Dermis blood vessel endothelial cell (primary cell): Measurements from ENCODE around the gene RTN4RL1. TPM values are rescaled to one million over a fixed set of nuclear protein-coding genes. Genes with fewer than 3 reads are reported as not detected.

Experiments
- DNase-seq: peaks from one replicate; pipeline ENCODE4 v3.0.0; 2010
- total RNA-seq: library from RNA; depleted of rRNA; stranded (reverse); fragments of >200 nt; gene quantifications from 2 replicates; pipeline ENCODE4 v1.2.3, GENCODE V29; 2014

The RTN4RL1 gene
- total RNA-seq, 1 donor from 2014 or later: 0.51 TPM

GRCh38 chr17:1946021-1946932 lies 78.9 kb downstream of the RTN4RL1 start:
- no peak for DNase-seq

- DNase-seq: no peak
Measured at GRCh38 chr17:1945621-1946020, 79.5 kb downstream of the RTN4RL1 start.

DNA sequence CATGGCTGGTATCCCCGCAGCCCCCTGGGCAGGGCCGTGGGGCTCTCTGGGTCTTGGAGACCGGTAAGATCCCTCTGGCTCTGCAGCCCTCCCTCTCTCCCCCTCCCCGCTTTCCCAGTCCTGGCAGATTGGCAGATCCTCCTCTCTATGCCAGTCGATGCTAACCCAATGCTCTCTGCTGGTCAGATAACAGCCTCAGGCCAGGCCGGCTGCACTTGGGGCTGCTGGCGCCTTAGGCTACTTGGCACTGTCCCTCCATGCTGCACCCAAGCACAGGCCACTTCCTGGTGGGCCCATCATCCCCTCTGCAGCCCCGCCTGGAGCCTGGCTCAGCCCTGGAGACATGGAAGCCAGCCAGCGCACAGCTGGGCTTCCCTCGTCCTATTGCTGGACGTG lies 81.7 kb downstream of the RTN4RL1 start:
- no peak for DNase-seq

GRCh38 chr17:1942666-1943435 lies 82.3 kb downstream of the RTN4RL1 start:
- DNase-seq: no peak

- DNase-seq: no peak
Measured at GRCh38 chr17:1942066-1942365, 83.1 kb downstream of the RTN4RL1 start.

DNA sequence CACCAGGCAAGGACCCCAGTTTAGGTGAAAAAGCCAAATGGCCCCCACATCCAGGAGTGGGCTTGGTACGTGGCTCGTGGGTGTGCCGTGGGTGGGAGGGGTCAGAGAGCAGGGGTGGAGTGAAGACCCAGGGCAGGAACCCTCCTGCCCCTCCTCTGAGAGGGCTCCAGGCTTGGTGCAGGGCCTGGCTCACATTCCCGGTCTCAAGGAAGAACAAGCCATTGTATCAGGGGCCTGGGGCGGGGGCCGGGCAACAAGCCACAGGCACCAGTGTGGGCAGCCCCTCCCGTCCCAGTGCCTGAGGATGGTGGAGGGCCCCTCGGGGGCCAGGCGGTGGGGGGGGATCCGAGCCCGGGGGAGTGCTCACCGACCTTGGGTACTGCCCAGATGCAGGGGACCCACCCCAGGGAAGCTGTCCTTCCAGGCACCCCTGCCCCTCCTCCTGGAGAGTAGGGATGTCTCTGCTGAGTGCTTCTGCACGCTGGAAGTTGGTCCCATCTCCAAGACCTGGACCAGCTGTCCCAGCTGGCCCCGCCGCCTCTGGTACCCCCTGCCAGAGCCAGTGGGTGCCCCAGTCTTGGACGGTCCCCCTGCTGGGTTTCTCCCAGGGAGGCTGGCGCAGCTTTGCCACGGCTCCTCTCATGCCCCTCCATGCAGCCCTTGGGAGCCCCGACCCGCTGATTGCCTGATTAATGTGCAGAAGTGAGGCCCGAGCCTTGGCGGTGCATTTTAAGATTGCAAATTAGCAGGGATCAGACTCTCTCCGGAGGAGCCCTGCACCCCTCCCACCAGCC lies 83.7 kb downstream of the RTN4RL1 start:
- no peak for DNase-seq

DNA sequence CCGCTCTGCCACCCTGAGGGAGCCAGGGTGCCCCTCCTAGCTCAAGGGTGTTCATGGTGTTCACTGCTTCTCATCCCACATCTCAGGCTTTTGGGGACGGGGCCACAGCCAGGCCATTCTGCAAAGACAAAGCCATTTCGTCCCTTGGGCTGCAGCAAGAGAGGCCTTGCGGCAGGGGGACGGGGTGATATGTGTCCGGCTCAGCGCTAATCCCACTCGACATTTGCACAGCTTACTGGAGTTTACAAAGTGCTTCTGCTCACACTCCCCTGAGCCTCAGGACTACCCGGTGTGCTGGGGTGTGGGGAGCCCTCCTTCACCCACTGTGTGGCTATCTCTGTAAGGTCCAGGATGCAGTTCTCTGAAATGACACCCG lies 84.3 kb downstream of the RTN4RL1 start:
- DNase-seq: no peak

- DNase-seq: no peak
Measured at GRCh38 chr17:1939981-1940809, 84.9 kb downstream of the RTN4RL1 start.

DNA sequence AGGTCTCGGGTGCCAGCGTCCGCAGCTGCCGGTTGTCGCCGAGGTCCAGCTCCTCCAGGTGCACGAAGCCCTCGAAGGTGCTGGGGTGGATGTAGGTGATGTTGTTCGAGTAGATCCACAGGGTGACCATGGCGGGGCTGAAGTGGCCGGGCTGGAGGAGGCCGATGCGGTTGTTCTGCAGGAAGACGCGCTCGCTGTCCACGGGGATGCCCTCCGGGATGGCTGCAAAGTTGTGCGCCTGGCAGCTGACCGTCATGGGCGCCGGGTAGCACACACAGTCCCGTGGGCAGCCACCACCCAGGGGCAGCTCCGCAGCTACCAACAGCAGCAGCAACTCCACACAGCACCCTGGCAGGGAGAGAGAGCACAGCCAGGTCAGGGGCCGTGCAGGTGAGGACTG lies 87.7 kb downstream of the RTN4RL1 start:
- no peak for DNase-seq

DNA sequence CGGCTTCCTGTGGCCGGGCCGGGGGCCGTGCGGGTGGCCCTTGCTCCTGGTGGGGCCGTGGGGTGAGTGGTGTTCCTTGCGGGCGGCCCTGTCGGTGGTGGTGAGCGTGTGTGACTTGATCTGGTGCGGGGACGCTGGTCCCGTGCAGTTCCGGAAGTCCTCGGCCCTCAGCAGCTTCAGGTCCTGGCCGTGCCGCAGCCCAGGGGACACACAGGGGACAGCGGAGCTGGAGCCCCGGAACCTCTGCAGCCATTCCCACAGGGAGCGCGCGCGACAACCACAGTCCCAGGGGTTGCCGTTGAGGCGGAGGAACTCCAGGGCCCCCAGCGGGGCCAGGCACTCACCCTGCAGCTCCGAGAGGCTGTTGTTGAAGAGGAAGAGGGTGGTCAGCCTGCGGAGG lies 88.4 kb downstream of the RTN4RL1 start:
- no peak for DNase-seq

DNA sequence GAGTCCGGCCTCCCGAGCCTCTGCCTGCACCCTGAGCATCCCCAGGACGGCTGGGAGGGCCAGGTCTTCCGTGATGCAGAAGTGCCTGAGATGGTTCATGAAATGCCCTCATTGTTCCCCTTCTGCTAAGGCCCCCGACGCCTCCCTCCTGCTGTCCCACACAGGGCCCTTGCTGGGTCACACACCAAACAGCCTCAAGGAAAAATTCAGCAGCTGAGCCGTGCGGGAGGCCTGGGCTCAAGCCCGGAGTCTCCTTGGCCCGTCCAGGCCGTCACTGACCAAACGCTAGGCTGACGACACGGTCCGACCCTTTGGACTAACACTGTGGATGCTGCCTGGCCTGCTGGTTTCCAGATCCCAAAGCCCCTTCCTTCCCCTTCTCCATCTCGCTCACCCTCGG lies 90.2 kb downstream of the RTN4RL1 start:
- no peak for DNase-seq

GRCh38 chr17:1933875-1934715 lies 91.0 kb downstream of the RTN4RL1 start:
- no peak for DNase-seq

- no peak for DNase-seq
Measured at GRCh38 chr17:1931844-1932579, 93.1 kb downstream of the RTN4RL1 start.

DNA sequence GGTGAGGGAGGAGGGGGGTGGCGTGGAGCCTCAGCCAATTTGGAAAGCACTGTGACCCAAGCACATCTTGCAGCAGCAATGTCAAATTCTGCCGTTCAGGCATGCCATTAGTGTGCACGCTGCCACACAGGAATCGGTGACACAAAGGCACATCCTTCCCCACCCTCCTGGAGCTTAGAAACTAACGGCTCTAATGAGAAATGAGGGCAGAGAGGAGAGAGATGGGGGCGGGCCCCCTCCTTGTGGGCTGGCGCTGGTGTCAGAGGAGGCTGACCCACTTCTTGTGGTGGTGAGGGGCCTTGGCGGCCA lies 94.8 kb downstream of the RTN4RL1 start:
- DNase-seq: no peak

DNA sequence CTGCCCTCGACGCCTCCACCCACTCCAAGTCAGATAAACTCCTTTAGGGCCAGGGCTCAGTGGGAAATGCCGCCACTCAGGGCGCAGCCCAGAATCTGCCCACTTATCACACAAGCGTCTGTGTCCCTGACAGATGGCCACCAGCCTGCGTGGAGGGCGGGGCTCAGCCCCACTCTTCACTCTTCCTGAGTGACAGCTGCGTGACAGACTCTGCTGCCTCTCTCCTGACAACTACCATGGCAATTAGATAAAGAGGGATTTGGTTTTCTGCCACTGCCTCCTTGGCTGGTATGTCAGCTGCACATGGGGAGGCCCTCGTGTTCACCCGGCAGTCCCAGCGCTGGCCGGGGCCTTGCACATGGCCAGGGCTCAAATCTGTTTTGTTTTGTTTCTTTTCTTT lies 96.2 kb downstream of the RTN4RL1 start:
- no peak for DNase-seq

- no peak for DNase-seq
Measured at GRCh38 chr17:1920948-1921351, 104.2 kb downstream of the RTN4RL1 start.

DNA sequence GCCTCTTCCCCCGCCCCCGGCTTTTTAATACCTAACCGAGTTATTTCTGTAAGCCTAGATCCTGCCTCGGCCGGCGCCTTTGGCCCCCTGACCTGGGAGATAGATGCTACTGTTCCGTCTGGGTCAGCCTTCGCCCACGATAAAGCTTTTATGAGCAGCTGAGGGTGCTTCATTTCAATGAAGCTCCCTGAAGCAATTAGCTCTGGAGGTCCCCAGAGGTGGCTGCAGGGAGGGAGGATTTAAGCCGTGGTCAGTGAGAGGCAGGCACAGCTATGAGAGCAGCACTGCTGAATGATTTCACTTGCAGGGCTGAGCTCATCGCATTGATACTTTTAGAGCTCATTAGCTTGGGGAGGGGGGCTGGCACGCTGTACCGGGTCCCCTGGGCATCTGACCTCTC lies 105.9 kb downstream of the RTN4RL1 start:
- DNase-seq: no peak

DNA sequence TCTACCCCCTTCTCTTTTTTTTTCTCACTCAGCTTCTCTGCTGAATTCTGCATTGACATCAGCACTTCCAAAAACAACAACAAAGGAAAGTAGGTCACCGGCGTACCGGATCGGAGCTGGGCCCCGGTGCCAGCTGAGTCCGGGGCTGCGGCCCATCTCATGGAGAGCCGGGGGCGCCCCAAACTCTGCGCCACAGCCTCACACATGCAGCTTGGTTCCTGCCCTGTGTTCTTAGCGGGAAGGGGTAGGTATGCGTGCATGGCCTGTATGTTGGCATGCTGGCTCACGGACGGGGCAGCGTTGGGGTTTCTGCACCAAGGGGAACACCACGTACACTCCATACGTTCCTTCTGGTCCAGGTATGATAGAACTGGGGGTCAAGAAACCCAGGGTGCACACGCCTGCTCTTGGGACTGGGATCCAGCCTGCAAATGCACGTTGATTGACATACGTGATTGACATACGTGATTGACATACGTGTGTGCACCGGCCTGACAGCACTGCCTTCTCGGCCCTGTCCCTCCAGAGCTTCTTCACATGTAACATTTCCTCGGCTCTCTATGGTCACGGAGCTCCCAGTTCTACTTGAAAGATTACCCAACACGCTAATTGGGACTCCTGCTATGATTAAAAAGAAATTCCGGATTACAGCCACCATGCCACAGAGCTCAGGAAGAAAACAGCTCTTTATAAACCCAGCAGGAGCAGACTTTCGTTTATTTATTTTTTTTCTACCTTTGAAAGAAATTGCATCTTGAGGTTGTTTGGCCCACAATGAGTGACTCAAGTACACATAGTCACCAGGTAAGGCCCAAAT lies 106.6 kb downstream of the RTN4RL1 start:
- DNase-seq: no peak

GRCh38 chr17:1916963-1917715 lies 108.0 kb downstream of the RTN4RL1 start:
- DNase-seq: no peak
